ENCODE data around the gene GFY. TPM values are rescaled to one million over a fixed set of nuclear protein-coding genes. Genes with fewer than 3 reads are reported as not detected.
A peak's percentile ranks its signal among the peaks of the same experiment; 100 is the strongest.

GFY gene
- total RNA-seq, 1 experiment from 2014 or later: not detected

DNA sequence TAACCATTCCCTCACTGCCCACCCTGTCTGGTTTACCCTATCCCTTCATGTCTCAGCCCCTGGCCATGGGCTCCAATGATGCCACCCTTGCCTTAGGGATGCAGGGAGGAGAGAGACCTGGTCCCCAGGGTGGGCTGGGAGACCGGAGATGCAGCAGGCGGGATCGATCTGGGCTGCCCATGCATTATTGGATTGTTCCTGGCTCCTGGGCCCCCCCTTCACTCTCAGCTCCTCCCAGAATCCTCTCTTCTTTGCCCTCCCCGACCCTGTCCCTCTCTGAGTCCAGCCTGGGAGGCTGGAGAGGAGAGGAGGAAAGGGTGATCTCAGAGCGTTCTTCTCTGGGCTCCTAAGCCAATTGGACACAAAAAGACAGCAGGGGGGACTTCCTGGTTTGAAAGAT lies 31.3 kb upstream of the GFY start:
- DNase-seq (ENCODE audit: unreplicated experiment): no peak
- Mint-ChIP-seq H3K4me3 (ENCODE audit: unreplicated experiment) (no peak overlapping the region), H3K9me3 (ENCODE audit: unreplicated experiment) (no peaks in the 10 kb centered on the region), H3K4me1 (ENCODE audit: insufficient read depth, unreplicated experiment) (peaks cover 10% of the 10 kb centered on the region), H3K27me3 (ENCODE audit: insufficient read depth, unreplicated experiment) (peaks cover 37% of the 10 kb centered on the region), H3K36me3 (ENCODE audit: insufficient read depth, unreplicated experiment) (no peaks in the 10 kb centered on the region), H3K27ac (ENCODE audit: low read depth, unreplicated experiment) (no peak overlapping the region)
- intact Hi-C loops (cut with micrococcal nuclease): no loop called here
- BruUV-seq (replicated peaks): no TSS peak
- CTCF ChIA-PET: interaction anchor here (0.6 to 4.5 kb wide), 9 partner anchors 15 to 58 kb away, joined by 3 to 30 read pairs (median 3); partner anchors contain the start of genes GFY and PIH1D1
- POLR2A ChIA-PET: interaction anchor here (0.6 kb wide), 1 partner anchor 1190 kb away, joined by 3 read pairs; no protein-coding TSS in a partner anchor
- TF ChIP-seq, protein P1, sequence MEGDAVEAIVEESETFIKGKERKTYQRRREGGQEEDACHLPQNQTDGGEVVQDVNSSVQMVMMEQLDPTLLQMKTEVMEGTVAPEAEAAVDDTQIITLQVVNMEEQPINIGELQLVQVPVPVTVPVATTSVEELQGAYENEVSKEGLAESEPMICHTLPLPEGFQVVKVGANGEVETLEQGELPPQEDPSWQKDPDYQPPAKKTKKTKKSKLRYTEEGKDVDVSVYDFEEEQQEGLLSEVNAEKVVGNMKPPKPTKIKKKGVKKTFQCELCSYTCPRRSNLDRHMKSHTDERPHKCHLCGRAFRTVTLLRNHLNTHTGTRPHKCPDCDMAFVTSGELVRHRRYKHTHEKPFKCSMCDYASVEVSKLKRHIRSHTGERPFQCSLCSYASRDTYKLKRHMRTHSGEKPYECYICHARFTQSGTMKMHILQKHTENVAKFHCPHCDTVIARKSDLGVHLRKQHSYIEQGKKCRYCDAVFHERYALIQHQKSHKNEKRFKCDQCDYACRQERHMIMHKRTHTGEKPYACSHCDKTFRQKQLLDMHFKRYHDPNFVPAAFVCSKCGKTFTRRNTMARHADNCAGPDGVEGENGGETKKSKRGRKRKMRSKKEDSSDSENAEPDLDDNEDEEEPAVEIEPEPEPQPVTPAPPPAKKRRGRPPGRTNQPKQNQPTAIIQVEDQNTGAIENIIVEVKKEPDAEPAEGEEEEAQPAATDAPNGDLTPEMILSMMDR (IDR thresholded peaks at IDR 0.05; ENCODE audit: unreplicated experiment): no peak

DNA sequence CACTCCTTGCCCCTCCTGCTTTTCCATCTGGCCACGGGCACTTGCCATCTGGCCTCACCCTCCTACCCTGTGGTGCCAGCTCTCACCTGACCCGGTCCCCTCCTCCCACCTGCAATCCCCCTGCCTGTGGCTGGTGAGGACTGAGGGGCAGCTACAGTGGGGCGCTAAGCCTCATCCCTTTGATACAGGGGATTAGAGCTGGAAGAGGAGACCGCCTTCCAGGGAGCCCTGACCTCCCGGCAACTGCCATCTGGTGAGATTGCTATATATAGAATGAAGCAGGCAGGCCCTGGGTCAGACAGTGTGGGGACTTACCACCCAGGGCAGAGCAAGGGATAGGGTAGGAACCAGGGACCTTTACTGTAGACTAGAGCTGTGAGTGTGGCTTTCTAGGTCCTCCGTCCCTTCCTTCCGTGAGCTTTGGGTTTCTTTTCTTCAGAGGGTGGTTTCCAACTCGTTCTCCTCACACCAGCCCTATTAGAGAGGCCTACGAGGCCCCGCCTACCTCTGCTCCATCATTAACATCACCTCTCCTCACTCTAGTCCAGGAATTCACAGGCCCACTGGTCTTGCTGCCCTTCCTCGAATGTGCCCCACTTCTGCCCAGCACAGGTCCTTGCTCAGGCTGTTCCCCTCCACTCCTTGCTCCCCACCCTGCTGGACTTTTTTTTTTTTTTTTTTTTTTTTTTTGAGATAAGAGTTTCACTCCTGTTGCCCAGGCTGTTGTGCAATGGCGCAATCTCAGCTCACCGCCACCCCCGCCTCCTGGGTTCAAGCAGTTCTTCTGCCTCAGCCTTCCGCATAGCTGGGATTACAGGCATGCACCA lies 29.4 kb upstream of the GFY start:
- Mint-ChIP-seq H3K27me3 (ENCODE audit: insufficient read depth, unreplicated experiment) (peaks cover 29% of the 10 kb centered on the region), H3K4me3 (ENCODE audit: unreplicated experiment) (no peak overlapping the region), H3K9me3 (ENCODE audit: unreplicated experiment) (no peaks in the 10 kb centered on the region), H3K27ac (ENCODE audit: low read depth, unreplicated experiment) (no peak overlapping the region), H3K36me3 (ENCODE audit: insufficient read depth, unreplicated experiment) (no peaks in the 10 kb centered on the region), H3K4me1 (ENCODE audit: insufficient read depth, unreplicated experiment) (peaks cover 10% of the 10 kb centered on the region)
- POLR2A ChIA-PET: no interaction called here
- BruUV-seq (replicated peaks): no TSS peak
- TF ChIP-seq, protein P1 (IDR thresholded peaks at IDR 0.05; ENCODE audit: unreplicated experiment): no peak
- DNase-seq (ENCODE audit: unreplicated experiment): peak; percentile 11
- intact Hi-C loops (cut with micrococcal nuclease): no loop called here
- CTCF ChIA-PET: interaction anchor here (0.6 to 1.3 kb wide), 5 partner anchors 15 to 170 kb away, joined by 3 to 4 read pairs (median 3); no protein-coding TSS in a partner anchor

DNA sequence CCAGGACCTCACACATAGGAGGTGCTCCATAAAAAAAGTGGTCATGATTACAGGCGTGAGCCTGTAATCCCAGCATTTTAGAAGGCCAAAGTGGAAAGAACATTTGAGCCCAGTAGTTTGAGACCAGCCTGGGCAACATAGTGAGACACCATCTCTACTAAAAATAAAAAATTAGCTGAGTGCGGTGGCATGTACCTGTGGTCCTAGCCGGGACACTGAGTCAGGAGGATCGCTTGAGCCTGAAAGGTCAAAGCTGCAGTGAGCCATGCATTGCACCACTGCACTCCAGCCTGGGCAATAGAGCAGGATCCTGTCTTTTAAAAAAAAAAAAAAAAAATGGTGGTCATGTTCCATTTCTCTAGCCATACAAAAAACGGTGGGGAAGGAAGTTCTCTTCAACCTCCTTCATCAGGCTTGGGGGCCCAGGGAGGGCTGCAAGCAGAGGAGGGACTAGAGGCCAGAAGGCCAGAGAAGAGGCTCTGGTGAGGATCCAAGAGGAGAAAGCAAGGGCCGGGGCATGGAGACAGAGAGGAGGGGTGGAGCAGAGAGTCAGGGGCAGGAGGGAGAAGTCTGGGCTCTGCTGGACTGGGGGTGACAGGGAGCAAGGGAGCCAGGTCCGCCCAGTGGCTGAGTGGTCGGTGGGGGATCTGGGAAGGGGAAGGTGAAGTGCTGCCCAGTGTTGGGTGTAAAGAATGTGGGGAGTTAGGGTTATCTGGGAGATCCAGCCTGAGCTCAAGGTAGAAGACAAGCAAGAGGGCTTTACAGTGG lies 28.3 kb upstream of the GFY start:
- TF ChIP-seq, protein P1 (IDR thresholded peaks at IDR 0.05; ENCODE audit: unreplicated experiment): no peak
- H3K36me3 Mint-ChIP-seq (ENCODE audit: insufficient read depth, unreplicated experiment): no peaks in the 10 kb centered on the region
- H3K4me3 Mint-ChIP-seq (ENCODE audit: unreplicated experiment): no peak overlapping the region
- no peak for DNase-seq (ENCODE audit: unreplicated experiment)
- H3K9me3 Mint-ChIP-seq (ENCODE audit: unreplicated experiment): no peaks in the 10 kb centered on the region
- intact Hi-C loops (cut with micrococcal nuclease): no loop called here
- CTCF ChIA-PET: interaction anchor here (0.7 to 1.1 kb wide), 2 partner anchors 46 to 150 kb away, joined by 3 read pairs; no protein-coding TSS in a partner anchor
- BruUV-seq (replicated peaks): no TSS peak
- H3K27me3 Mint-ChIP-seq (ENCODE audit: insufficient read depth, unreplicated experiment): peaks cover 24% of the 10 kb centered on the region
- POLR2A ChIA-PET: no interaction called here
- peaks cover 7% of the 10 kb centered on the region for H3K4me1 Mint-ChIP-seq (ENCODE audit: insufficient read depth, unreplicated experiment)
- no peak overlapping the region for H3K27ac Mint-ChIP-seq (ENCODE audit: low read depth, unreplicated experiment)
